HL-60/S4 treated with phorbol 12-myristate 13-acetate at 8.2 ng/mL for 4 days and 3 days (cell line): ENCODE measurements around the gene WEE2.

ENCODE experiments used
- in situ Hi-C: fragments of 300-500 bp; cut with MboI; formaldehyde crosslinking; loops from 2 replicates; pipeline ENCODE4 v1.15.0; 2022; ENCODE audit warnings: low sequenced_read_pairs

WEE2 gene

GRCh38 chr7:141708351-141708750, at the start of gene WEE2:
TSS of gene WEE2 (plus strand) at chr7:141708353. CDS start at chr7:141708759, 406 bp downstream.
- in situ Hi-C loops, result no loop called here

GRCh38 chr7:141659501-141659900, 48.7 kb upstream of the WEE2 start:
- in situ Hi-C loops, result loop anchor here (10.0 kb wide), 1 partner anchor 75 kb away; the partner anchor contains the start of gene SSBP1

DNA sequence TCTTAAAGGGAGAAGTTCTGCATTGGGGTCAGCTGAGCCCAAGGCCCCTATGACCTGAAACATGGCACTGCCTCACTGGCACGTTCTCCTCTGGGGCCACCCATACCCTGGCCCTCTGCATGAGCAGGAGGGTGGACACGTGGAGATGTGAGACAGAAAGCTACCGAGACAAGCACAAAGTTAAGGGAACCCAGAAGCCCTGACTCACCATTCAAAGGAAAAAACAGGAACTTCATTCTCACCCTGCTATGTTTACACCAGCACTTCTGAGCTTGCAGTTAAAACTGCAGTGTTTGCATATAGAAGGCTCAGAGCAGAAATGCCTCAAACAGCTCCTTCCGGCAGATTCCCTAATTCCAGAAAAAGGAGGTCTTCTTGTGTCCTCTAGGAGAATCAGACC, 47.9 kb upstream of the WEE2 start:
- in situ Hi-C loops, result no loop called here

DNA sequence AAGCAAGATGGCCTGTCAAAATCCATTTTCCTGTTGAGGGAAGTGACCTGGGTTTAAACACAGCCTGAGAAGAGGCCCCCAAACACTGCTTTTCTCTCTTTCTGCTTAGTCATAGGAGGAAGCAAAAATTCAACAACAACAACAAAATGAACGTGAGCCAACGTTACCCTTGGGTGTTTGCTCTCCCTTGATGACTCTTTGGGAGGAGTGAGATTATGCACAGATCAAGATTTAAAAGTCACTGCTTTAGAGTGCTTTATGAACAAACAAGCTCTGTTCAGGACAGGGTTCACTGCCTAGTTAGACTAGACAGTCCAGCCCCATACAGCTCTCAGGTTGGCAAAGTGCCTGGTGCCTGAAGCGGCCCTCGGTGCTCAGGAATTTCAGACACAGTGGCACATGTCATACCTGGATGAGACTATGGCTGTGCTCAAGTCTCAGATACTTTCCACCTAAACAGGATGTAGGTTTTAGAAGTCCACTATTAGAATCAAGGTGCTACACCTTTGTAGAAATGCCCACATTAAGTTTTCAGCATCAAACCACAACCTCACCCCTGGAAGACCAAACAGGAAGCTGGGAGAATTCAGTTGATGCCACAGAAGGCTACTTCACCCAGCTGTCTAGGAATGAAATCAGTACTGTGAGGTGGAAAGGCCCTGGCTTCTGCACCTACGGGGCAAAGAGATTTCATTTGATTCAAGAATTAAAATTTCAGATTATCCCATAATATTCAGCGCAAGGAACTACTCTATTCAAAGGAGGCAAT, 44.9 kb upstream of the WEE2 start:
- in situ Hi-C loops, result no loop called here

DNA sequence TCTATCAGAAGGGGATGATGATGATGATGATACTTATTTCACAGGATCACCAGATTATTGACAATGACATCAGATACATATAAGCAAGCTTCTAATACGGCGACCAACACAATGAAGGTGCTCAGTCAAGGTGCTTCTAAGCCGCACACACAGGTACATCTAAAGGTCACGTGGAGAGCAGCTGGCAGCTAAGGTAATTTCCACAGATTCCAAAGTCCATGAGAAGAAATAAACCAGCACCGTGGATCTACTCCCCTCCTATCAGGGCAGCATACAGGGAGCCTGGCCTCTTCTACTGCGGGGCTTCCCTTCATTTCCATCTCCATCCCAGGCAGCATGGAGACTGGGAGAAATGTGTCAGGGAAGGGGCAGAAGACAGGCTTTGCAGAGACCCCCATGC, 43.7 kb upstream of the WEE2 start:
- in situ Hi-C loops, result no loop called here

DNA sequence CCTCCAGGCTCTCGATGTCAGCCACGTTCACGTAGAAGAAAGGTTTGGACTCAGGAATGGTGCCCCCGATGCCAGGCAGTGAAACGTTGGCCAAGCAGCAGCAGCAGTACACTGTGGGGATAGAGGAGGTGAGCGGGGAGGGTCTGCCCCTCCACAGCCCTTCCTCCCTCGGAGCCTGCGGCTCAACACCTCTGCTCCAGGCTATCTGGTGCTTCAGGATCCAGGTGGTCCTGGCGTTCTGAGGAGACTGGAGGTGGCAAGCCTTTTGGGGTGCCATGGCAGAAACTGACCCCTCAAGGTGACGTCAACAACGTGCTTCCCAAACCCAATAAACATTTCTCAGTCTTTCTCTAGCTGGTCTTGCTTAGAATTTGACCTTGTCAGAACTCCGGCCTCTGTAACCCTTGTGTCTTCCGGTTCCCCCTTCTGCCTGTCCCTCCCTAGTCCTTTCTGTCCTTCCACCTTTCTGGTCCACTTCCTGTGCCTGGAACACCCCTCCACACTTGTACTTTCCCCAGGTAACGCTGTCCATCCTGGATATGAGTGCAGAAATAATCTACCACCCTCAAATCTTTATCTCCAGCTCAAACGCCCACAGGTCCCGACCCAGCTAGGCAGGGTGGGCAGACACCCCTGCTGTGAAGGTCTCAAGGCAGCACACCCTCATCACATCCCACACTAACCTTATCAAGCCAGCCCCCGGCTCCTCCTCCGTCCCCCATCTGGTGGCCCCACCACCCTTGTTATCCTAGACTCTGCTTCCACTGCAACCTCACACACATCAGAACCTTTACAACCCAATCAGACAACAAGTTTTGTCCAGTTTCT, 42.7 kb upstream of the WEE2 start:
- in situ Hi-C loops, result no loop called here

DNA sequence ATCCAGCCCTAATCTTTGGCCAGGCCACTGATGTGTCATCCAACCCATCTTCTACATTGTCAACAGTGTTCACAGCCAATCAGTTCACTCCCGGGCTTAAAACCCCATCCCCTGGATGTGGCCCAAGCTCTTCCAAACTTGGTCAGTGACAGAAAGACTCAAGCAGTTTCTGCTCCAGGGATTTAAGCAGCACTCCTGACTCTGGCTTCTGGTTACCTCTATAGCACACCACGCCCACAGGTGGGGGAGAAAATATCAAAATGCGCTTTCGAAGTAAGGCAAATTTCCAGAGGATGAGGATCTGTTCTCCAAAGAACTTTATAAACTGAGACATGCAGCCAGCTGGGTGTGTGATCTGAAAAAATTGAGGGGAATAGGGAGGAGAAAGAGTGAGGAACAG, 42.1 kb upstream of the WEE2 start:
- in situ Hi-C loops, result no loop called here

- in situ Hi-C loops, result no loop called here
These were observed 39.3 kb upstream of the WEE2 start for GRCh38 chr7:141668853-141669252.

- in situ Hi-C loops, result no loop called here
These were observed 36.3 kb upstream of the WEE2 start for GRCh38 chr7:141671705-141672496.

DNA sequence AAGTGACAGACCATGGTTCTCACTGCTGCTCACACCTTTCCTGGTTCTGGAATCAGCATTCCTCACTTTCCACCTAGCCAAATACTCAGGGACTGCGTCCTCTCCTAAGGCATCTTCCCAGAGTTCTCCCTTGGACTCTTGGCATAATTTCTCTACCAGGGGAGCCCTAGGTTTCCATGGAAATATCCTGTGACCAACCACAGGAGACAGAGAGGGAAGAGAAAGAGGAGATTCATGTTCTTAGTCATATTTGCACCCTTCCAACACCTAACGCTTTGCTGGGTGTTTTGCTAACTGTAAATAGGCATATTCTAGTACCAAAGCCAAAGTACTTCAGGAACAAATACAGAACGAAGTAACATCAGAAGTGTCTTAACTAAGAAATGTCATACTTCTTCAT, 34.8 kb upstream of the WEE2 start:
- in situ Hi-C loops, result no loop called here

DNA sequence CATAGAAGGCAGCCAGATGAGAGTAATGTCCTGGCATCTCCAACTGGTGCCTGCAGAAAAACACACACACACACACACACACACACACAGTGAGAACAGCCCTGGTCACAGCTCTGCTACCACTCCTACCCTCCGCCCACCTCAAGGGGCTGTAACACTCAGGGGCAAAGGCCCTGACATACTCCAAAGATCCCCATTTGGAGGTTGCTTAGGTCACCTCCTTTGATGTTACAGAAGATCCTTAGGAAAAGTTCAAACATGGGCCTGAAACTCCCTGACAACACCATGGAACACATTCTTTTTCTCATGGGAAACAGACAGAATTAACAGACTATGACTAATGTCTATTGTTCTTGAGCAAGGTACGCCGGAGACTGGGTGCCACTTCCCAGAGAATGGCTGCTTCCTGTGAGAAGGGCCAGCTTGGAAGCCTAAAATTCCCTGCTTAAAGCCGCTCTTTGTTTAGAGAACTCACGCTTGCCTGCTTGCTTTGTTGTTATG, 33.9 kb upstream of the WEE2 start:
- in situ Hi-C loops, result no loop called here

DNA sequence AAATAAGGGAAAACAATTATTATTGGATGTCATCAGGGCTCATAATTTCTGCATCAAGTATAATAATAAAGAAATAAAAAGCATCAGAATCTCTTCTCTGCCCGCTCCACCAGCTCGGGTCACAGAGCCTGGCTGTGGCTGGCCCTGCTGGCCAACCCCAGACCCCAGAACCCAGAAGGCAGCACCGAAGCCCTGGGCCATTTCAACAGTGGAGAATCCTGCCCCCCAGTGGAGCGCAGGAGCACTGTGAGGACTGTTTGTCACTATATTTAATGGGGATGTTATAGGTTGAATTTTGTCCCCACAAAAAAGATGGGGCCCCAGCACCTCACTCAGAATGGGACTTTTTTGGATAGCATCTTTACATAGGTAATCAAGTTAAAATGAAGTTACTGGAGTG, 33.5 kb upstream of the WEE2 start:
- in situ Hi-C loops, result no loop called here

- in situ Hi-C loops, result no loop called here
These were observed 32.5 kb upstream of the WEE2 start for GRCh38 chr7:141675436-141676215.

- in situ Hi-C loops, result no loop called here
These were observed 31.5 kb upstream of the WEE2 start for GRCh38 chr7:141676618-141677017.

GRCh38 chr7:141679014-141679413, 29.1 kb upstream of the WEE2 start:
- in situ Hi-C loops, result no loop called here

DNA sequence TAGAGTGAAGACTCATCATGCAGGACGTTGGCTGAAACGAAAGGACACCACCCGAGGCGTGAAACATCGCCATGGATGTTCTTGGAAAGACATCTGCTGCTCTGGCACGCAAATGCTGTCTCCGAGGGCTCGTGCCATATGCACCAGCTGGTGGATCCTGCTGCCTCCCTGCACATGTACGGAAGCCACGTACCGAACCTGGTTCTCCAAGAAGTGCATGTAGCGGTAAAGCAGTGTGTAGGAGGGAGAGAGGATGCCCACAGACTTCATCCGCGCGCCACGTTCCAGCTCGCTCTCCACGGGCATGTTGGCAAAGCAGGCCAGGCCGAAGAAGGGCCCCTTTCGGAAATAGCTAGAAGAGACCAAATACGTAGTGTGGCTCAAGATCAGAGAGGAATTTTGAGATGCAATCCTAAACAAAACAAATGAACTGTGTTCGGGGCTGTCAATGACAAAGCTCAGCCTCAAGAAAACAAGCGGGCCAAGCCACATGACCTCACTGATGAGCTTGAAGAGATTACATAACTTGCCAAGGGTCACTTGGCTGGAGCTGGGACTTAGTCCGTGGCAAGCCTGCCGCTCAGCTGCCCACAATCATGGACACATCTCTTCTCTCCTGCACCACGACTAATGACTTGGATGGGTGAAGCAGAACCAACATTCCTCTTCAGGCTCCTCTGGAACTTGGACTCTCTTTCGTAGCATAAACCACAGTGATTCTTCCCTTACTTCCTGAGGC, 22.7 kb upstream of the WEE2 start:
- in situ Hi-C loops, result no loop called here

GRCh38 chr7:141686074-141686473, 22.1 kb upstream of the WEE2 start:
- in situ Hi-C loops, result no loop called here

GRCh38 chr7:141686670-141687069, 21.5 kb upstream of the WEE2 start:
- in situ Hi-C loops, result no loop called here

DNA sequence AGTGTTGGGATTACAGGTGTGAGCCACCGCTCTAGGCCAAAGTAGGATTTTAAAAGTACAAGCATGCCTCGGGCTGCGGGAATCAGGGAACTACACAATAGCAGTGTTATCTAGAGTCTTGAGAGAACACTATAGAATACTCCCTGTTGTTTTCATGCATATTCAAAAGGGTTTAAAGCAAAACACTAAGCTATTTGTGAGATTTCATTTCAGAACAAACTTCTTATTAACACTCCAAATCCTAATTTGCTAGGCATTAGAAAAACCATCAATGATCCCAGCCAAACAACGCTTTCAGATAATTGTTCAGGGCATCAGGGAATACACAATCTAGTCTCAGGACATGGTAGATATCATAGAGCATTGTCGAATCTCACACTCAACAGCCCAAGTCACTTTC, 20.1 kb upstream of the WEE2 start:
- in situ Hi-C loops, result no loop called here
